Esophagus mucosa (tissue), 1 donor: Measurements from ENCODE around the gene SBSN. TPM values are rescaled to one million over a fixed set of nuclear protein-coding genes. Genes with fewer than 3 reads are reported as not detected.

Experiments
- ATAC-seq: fragments of 200-7000 bp; cut with Tn5 transposase; one replicate; pipeline ENCODE4 v1.9.1; 2020
- total RNA-seq: library from RNA; stranded (reverse); gene quantifications from one replicate; pipeline ENCODE4 v1.2.4, GENCODE V29; 2023
- donor health status: DM: yes; HTN: yes; CAD: no.

Gene SBSN
- total RNA-seq, 1 donor from 2014 or later: 1,433 TPM

DNA sequence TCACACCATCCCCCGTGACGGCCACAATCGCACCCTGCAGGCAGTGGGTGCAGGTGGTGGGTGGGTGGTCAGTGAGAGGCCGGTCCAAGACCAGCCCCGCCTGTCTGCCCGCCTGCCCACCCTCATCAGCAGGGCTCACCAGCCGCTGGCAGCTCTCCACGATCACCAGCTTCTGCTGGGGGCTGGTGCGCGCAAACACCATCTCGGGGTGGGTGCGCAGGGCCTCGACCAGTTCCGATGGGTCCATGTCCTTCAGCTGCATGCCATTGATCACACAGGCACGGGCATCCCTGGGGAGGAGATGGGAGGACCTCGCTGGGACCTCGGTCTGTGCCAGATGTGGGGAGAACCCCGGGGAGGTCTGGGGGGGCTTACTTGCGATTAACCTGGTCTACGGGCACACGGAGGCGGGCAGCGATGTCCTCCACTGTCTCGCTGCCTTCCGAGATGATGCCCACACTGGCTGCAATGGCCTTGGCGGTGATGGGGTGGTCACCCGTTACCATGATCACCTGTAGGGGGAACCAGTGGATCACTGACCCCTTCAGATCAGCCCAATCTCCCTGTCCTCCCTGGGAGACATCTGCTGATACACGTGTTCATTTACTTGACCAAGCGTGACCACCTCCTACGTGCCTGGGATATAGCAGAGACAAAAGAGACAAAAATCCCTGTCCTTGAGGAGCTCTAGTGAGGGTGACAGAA lies 27.3 kb upstream of the SBSN start:
- no peak for ATAC-seq

DNA sequence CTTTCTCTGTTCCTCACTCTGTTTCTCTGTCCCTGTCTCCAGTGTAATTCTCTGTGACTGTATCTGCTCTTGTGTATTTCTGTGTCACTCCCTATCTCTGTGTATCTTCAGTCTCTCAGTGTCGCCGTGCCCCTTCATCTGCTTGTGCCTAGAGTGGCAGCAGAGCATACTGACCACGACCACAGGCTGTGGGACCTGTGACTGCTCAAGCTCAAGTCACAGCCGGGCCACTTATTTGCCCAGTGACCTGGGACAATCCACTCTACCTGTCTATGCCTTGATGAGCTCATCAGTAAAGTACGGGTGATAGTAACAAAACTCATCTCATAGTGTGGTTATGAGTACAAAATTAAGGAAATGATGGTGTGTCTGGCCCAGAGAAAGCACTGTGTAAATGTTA lies 26.0 kb upstream of the SBSN start:
- ATAC-seq: no peak

DNA sequence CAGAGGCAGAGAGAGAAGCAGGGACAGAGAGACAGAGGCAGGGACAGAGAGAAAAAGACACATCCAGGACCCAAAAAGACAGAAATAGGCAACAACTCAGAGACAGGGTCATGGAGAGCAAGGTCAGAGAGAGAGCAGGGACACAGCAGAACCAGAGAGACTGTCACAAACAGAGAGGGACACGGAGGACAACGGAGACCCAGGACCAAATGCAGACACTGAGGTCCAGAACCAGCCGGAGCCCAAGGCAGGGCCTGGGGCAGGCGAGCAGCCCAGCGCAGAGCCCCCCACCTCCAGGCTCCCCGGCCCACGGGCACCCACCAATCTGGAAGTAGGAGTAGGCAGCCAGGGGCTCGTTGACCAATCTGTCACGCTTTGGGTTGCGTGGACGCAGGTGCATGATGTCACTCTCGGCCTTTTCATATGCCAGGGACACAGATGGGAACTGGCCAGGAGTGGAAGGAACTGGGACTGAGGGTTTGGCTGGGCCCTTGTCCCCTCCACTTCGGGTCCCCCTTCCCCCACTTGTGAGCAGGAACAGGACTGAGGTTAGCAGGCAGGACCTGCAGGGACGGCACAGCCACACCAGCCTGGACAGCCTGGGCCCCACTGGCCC lies 25.4 kb upstream of the SBSN start:
- ATAC-seq: no peak

DNA sequence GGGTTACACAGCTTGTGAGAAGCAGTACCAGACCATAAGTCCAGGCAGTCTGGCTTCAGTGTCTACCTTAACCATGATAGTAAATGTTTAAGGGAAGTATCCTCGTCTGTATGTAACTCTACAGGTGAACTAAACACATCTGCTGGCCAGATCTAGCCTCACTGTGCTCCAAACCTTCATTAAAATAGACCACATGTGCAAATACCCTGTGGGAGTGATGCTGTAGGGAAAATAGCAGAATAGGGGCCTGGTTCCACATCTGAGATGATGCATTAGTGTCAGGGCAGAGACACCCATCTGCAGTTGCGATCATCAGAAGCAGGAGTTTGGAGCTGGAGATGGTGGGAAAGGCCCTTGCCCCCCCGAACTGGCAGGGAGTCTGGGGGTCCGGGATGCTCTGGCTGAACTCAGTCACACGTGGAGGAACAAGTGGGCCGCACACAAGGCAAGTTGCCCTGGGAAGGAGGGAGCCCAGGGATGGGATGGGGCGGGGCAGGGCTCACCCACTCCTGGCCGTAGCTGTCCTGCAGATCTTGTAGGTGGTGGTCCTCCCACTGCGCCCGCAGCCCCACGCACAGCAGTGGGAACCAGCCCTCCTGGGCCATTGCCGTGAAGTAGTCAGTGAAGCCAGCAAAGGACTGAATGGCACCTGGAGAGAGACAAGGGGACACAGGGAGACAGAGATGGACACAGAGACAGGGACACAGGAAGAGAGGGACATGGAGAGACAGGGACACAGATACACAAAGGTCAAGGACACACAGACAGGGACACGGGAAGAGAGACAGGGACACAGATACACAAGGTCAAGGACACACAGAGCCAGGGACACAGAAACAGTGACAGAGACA lies 24.6 kb upstream of the SBSN start:
- no peak for ATAC-seq

DNA sequence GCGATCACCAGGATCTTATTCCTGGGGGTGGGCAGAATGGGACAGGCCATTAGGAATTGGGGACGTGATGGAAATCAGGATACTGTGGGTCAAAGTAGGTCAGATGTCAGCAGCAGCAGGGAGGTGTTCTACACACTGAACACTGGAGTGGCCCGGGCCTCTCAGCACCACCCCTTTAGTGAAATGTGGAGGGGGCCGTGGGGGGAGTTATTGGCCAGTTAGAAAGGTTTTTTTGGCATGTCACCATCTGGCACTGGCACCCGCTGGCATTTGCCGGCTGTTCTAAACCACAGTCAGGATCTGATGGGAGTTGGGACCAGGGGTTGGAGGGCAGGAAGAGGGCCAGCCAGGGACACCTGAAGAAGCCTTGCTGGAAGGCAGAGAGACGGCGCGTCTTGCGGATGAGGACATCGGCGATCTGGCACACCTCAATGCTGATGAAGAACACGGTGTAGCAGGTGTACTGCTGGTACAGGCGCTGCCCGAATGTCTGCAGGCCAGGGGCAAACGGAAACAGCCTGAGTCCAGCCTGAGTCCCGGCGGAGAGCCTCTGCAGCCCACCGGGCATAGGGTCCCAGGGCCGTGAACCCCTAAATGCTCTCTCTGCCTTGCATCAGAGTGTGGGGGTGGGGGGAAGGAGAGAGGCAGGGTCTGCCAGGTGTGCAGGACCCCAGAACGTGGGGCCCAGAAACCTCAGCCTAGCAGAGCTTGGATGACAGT lies 23.1 kb upstream of the SBSN start:
- no peak for ATAC-seq

DNA sequence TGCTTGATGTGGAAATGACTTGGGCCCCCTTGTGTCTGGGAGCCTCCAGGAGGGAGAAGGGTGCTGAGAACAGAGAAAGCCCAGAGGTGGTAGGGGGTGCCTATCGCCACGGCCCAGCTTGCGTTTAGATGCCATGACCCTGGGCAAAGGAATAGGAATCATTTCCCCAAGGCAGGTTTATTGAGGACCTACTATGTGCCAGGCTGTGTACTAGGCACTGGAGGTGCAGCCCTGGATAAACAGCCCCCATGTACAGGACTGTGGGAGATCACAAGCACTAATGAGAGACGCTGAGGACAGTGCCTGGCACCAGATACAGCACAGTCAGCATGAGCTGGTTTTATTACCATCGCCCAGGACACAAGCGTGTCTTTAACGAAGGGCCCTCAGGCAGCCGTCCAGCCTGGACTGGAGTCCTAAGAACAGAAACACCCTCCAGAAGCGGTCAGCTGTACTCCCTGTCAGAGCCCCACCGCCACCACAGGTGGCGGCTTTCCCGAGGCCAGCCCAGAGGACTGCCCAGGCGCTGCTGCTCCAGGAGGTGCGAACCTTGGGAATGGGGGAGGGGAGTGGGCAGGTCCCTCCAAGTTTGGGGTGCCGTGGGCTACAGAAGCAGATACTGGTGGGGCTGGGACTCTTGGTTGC lies 21.9 kb upstream of the SBSN start:
- no peak for ATAC-seq

DNA sequence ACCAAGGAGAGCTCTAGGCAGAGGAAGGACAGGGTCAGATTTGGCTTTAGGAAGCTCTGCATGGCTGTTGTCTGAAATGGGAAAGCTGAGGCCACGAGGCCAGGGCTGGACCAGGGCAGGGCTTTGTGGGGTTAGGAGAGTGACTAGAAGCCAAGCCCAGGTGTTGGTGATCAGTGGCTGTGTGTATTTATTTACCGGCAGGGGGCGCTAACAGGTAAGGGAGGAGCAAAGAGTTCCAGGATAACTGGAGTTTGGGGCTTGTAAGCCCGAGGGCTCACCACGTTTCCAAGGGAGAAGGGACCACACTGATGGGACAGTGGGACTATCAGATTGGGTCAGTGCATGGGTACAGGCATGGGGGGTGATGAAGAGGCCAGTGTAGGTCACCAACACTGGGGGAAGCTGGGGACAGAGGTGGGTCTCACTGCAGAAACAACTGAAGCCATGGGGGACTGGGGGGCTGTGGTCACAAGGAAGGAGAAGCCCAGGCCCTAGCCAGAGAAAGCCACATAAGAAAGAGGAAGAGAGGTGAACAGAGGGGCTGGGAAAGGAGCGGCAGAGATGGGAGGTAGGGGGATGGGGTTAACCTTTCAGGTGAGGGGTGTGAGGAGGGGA lies 21.2 kb upstream of the SBSN start:
- ATAC-seq: peak; percentile 36

DNA sequence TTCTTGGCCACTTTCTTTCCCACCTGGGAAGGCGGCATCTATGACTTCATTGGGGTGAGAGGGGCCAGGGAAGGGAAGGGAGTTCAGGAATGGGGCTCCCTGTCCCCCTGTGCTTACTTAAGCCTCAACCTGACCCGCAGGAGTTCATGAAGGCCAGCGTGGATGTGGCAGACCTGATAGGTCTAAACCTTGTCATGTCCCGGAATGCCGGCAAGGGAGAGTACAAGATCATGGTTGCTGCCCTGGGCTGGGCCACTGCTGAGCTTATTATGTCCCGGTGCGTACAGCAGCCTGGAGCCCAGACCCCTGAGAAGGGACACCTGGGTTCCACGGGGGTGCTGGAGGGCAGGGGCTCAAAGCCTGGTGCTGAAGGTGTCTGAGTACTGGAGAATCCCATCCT lies 18.4 kb upstream of the SBSN start:
- ATAC-seq: no peak

DNA sequence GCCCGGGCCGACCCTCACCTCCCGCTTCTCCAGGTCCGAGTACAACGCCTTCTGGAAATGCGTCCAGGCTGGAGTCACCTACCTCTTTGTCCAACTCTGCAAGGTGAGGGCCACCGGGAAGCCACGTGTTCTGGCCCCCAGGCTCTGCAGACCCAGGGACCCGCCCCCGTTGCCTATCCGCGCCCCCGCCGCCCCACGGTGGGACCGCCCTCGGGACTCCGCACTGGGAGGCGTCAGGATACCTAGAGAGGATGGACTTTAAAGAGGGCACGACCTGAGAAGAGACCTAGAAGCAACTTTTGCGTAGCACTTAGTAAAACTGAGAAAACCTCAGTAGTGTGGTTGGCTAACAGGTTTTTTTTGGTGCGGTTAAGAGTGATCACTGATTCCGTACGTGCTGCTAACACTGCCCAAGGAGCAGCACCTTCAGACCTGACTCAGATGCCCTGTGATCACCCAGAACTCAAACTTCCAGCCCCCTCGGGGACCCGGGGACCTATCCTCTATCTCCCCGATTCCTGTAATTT lies 17.8 kb upstream of the SBSN start:
- peak; percentile 42 for ATAC-seq

DNA sequence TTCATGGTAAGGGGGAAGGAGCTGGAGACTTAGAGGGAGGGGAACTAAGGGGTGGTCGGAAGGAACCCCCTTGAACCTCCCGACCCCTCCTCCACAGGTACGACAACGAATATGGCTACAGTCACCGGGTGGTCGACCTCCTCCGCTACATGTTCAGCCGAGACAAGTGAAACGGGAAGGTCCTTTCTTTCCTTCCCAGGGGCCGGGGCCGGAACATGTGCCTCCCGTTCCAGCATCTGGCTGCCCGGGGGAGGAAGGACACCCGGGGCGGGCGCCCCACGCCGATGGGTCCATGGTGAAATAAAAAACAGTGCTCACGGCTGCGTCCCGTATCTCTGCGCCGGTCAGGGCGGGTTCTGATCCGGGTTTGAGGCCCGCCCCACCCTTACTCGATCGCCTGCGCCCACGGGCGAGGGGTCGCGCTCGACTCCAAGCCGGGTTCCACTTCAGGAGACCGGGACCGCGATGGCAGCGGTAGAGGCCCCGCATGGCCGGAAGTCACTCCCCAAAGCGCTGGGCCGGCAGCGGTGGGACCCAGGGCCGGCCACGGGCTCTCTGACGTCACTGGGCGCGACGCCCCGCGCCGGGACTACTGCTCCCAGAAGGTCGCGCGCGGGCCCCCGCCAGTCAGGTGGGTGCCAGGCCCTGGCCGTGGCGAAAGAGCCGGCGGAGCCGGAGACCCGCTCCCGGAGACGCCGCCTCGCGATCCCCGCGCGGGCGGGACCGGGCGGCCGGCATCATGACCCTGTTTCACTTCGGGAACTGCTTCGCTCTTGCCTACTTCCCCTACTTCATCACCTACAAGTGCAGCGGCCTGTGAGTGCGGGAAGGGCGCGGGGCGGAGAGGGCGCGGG lies 17.1 kb upstream of the SBSN start, which contains the start of gene TMEM147:
TSS of gene TMEM147 (plus strand) at position 626 of the 854 bp plus-strand sequence. CDS start at position 740, 114 bp downstream.
- peak; percentile 91 for ATAC-seq

DNA sequence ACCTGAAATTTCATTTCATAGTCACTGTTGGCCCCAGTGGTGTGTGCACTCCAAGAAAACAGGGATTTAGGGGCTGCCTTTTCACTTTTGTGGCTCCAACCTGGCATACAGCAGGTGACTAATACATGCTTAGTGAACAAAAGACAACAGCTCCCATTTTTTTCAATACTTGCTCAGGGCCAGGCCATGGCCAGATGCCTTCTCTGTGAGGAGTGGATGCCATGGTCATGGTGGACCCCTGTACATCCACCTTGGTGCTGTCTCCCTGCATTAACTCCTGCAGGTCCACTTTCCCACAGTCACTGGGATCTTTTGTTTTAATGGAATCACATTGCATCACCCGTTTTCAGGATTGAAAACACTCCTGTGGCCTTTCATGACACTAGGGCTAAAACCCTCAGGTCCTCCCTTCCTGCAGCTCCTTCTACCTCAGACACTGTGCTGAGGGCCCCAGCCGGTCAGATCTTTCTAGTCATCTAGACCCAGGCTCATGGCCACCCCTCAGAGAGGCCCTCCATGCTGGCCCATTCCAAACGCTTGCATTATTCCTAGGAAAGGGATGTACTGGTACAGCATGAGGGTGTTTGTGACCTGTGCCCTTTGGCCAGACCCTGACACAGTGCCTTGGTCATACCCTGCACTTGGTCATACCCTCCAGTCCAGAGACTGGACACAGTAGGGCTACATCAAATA lies 16.1 kb upstream of the SBSN start:
- no peak for ATAC-seq

DNA sequence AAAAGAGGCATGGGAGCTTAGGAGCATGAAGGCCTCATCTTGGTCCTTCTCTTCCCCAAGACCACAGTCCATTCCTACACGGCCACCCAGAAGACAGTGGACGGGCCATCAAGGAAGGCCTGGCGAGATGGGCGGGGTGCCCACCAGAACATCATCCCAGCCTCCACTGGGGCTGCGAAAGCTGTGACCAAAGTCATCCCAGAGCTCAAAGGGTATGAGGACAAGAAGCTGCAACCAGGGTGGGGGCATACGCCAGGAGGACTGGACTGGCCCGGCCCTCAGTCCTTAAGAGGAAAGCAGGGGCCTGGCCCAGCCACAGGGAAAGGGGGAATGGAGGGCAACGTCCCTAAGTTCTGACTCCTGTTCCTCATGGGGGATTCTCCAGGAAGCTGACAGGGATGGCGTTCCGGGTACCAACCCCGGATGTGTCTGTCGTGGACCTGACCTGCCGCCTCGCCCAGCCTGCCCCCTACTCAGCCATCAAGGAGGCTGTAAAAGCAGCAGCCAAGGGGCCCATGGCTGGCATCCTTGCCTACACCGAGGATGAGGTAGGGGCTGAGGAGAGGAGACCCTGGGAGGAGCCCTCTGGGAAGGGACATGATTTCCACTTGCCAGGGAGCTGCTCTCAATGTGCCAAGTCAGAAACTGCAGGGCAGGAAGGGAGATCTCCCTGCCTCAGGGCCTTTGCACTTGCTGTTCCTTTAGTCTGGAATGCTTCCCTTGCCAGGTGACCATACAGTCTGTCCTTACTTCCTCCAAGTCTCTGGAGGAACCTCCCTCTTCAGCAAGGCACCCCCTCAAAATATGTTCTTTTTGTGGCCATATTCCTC lies 15.4 kb upstream of the SBSN start:
- ATAC-seq: no peak

DNA sequence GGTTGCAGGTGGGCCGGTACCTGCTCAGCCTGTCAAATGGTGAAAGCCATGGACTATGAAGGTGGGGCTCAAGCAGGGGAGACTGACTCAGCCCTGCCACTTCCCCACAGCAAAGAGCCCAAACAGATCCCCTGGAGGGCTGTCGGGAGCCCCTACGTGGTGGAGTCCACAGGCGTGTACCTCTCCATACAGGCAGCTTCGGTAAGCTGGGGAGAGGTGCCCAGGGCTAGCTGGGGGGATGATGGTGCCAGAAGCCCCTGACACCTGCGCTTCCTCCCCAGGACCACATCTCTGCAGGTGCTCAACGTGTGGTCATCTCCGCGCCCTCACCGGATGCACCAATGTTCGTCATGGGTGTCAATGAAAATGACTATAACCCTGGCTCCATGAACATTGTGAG lies 14.1 kb upstream of the SBSN start:
- ATAC-seq: no peak

DNA sequence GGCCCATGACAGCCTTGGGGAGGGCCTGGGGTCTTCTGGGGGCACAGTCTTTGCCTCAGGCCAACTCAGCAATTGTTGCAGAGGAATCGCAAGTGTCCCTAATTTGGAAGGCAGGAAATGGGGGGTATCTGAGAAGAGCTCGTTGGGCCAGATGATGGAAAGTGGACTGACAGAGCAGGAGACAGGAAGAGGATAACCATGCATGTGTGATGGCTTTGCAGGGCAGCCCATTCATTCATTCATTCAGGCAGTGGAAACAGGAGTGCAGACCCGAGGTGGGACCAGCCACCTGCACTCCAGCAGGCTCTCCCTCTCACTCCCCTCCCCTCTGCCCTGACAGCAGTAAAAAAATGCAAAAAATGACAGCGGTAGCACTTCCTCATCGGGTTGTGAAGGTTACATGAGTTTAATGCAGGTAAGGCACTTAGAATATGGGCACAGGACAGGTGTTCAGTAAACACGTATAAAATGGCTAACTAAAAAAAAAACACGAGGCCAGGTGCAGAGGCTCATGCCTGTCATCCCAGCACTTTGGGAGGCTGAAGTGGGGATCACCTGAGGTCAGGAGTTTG lies 12.3 kb upstream of the SBSN start:
- no peak for ATAC-seq

DNA sequence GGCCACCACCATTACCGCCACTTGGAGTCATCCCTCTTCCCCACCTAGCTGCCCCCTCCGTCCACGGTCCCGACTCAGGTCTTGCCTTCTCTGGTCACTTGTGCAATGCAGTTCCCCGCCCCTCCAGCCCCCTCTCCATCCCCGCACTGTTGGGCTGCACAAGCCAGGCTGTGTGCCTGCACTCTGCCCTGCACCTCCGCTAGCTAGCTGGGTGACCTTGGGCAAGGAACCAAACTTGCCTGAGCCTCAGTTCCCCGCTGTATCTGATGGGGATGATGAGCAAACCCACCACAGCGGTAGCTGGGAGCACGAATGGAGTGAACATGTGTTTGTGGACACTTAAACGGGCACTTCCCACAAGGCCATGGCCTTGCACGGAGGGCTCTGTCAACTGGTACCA lies 11.7 kb upstream of the SBSN start:
- no peak for ATAC-seq

DNA sequence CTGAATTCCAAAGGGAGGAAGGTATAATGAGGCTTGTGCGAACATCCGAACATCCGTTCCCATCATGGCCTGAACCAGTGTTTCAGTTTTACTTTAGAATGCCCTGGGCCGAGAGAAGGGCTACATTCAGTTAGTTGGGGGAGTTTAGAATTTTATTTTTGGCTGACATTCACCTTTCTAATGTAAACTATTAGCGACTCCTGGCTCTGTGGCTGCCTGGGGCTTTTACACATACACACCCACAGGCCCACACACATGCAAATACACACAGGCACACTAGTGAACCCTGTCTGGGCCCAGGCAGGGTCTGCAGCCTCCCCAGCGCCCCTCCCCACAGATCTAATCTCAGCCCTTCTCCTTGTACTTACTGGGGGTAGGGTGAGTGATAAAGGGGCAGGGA lies 11.2 kb upstream of the SBSN start:
- ATAC-seq: no peak

DNA sequence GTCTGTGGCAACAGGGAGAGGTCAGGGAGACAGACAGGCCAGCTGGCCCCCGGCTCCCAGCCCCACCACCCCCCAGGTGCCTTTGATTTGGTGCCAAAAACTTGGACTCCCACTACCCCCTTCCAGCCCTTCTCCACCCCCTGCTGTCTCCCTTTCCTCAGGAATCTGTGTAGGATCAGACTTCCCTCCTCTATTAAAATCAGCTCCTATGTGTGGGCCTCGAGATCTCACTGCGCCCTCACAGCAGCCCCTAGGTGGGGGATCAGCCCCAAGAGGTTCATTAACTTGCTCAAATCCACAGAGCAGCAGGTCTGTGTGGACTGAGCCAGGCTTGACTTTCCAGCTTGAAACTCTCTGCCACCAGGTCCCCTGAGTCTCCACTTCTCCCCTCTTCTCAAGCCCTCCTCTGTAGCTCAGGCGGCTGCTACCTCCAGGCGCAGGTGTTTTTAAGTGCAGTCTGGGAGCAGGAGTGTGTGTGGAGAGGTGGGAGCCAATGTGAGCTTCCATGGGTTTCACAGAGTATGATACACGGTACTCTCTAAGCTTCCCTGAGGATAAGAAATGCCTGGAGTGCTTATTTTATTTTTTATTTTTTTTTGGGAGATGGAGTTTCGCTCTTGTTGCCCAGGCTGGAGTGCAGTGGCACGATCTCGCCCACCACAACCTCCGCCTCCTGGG lies 6.8 kb upstream of the SBSN start:
- ATAC-seq: no peak

DNA sequence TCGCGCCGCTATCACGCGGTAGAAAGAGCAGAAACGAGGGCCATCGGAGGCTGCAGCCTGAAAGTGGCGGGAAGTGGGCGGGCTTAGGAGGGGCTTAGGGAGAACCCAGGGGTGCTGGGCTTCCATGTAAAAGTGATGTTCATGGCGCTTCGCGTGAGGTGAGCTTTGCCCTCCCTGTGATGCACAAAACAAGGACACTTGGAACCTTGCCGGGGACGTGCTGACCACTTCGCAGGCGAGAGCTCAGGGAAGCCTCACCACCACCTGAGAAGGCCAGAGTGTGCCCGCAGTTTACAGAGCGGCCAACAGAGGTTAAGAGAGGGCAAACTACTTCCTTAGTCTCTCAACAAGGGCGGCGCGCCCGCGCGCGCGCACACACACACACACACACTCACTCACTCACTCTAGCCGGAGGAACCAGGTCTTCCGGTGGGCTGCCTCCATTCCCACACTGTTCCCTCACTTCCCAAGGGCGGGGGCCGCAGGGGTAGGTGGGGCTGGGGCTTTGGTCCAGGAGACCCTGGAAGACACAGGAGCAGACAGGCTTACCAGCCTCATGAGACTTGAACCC lies 5.8 kb upstream of the SBSN start:
- peak; percentile 58 for ATAC-seq
